Activated B cell treated with CpG ODN at 0.5 μM for 24 hours (primary cell): ENCODE results near the gene OVOL1. TPM values are rescaled to one million over a fixed set of nuclear protein-coding genes. Genes with fewer than 3 reads are reported as not detected.
A peak's percentile ranks its signal among the peaks of the same experiment; 100 is the strongest.
"Not testable (repeated sequence)": the region's sequence is repeated elsewhere in the genome, so short reads cannot be mapped to it uniquely, and the experiment has no call there.

ENCODE experiments used
- ATAC-seq: fragments of 200-7000 bp; cut with Tn5 transposase; one replicate; pipeline ENCODE4 v1.10.0; 2021; ENCODE audit warnings: low read depth, mild to moderate bottlenecking, moderate library complexity
- CTCF ChIA-PET: fragments of 350-600 bp; sonication (Branson Sonifier 250); formaldehyde crosslinking; loops from one replicate; lab custom pipeline; 2021; ENCODE audit warnings: antibody characterized with exemption; lab: Charles Lee
- POLR2A ChIA-PET: fragments of 350-600 bp; sonication (Branson Sonifier 250); formaldehyde crosslinking; loops from one replicate; lab custom pipeline; 2021; ENCODE audit warnings: antibody characterized with exemption; lab: Charles Lee
- DNase-seq: peaks from one replicate; pipeline ENCODE4 v3.0.0; 2022
- H3K27ac Mint-ChIP-seq: one replicate; pipeline ENCODE4 v1.8.0; 2020; ENCODE audit warnings: mixed read lengths
- H3K27me3 Mint-ChIP-seq: one replicate; pipeline ENCODE4 v1.8.0; 2021; ENCODE audit warnings: mixed read lengths
- H3K36me3 Mint-ChIP-seq: one replicate; pipeline ENCODE4 v1.8.0; 2021; ENCODE audit warnings: low read depth, mixed read lengths
- H3K4me1 Mint-ChIP-seq: one replicate; pipeline ENCODE4 v1.8.0; 2021; ENCODE audit warnings: mixed read lengths
- H3K4me3 Mint-ChIP-seq: one replicate; pipeline ENCODE4 v1.8.0; 2020; ENCODE audit warnings: mild to moderate bottlenecking, mixed read lengths
- H3K9me3 Mint-ChIP-seq: one replicate; pipeline ENCODE4 v1.8.0; 2020; ENCODE audit warnings: mixed read lengths
- intact Hi-C: fragments of 100-400 bp; cut with micrococcal nuclease; formaldehyde crosslinking; loops from one replicate; pipeline ENCODE4 v1.15.1; 2024
- total RNA-seq: library from RNA; stranded (reverse); gene quantifications from 2 replicates; pipeline ENCODE4 v1.2.3, GENCODE V29; 2022
- TF ChIP-seq, protein P1 (sequence below): fragments of 200-600 bp; IDR thresholded peaks from one replicate; pipeline ENCODE4 v1.8.0; 2022; ENCODE audit warnings: antibody characterized with exemption, mild to moderate bottlenecking

The OVOL1 gene
- total RNA-seq, 1 donor from 2014 or later, result 0.09 TPM

DNA sequence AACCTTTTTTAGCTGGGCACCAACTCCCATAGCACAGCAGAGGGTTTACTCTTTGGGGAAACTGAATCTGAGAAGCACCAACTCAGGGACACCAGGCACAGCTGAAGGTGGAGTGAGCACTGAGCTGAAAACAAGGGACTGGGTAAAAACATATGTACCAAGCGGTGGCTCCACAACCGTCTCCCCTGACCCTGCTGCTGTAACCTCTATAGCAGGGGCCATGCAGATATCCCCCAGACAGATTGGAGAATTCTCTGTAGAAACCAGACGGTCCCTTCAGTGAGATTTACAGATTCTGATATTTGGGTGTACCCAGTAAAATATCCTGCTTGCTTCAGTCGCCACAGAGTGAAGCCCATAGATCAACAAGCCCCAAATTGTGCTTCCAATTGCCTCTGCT, 42.6 kb downstream of the OVOL1 start:
- ChIA-PET POLR2A (no interaction called here), CTCF (interaction anchor here (0.7 kb wide), 1 partner anchor 120 kb away, joined by 3 read pairs; no protein-coding TSS in a partner anchor)
- intact Hi-C loops, result no loop called here
- Mint-ChIP-seq H3K9me3 (no peaks in the 10 kb centered on the region), H3K27ac (no peak overlapping the region), H3K4me1 (peaks cover 8% of the 10 kb centered on the region), H3K36me3 (no peaks in the 10 kb centered on the region), H3K4me3 (no peak overlapping the region), H3K27me3 (no peaks in the 10 kb centered on the region)
- TF ChIP-seq, protein P1, sequence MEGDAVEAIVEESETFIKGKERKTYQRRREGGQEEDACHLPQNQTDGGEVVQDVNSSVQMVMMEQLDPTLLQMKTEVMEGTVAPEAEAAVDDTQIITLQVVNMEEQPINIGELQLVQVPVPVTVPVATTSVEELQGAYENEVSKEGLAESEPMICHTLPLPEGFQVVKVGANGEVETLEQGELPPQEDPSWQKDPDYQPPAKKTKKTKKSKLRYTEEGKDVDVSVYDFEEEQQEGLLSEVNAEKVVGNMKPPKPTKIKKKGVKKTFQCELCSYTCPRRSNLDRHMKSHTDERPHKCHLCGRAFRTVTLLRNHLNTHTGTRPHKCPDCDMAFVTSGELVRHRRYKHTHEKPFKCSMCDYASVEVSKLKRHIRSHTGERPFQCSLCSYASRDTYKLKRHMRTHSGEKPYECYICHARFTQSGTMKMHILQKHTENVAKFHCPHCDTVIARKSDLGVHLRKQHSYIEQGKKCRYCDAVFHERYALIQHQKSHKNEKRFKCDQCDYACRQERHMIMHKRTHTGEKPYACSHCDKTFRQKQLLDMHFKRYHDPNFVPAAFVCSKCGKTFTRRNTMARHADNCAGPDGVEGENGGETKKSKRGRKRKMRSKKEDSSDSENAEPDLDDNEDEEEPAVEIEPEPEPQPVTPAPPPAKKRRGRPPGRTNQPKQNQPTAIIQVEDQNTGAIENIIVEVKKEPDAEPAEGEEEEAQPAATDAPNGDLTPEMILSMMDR, result no peak
- DNase-seq, result no peak
- ATAC-seq, result no peak

DNA sequence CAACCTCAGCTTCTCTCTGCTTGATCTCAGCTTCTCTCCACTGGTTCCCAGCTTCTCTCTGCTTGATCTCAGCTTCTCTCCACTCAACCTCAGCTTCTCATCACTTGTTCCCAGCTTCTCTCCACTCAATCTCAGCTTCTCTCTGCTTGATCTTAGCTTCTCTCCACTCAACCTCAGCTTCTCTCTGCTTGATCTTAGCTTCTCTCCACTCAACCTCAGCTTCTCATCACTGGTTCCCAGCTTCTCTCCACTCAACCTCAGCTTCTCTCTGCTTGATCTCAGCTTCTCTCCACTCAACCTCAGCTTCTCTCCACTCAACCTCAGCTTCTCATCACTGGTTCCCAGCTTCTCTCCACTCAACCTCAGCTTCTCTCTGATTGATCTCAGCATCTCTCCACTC, 45.4 kb downstream of the OVOL1 start:
- H3K4me3 Mint-ChIP-seq, intact Hi-C loops, H3K9me3 Mint-ChIP-seq, ATAC-seq, H3K4me1 Mint-ChIP-seq, DNase-seq, H3K27ac Mint-ChIP-seq, H3K27me3 Mint-ChIP-seq, H3K36me3 Mint-ChIP-seq: not testable (repeated sequence)
- ChIA-PET POLR2A (interaction anchor here (1.2 to 2.8 kb wide), 9 partner anchors 18 to 262 kb away, joined by 3 to 46 read pairs (median 5); partner anchors contain the start of genes AP5B1, CFL1, KAT5 and MUS81), CTCF (interaction anchor here (1.2 to 2.3 kb wide), 6 partner anchors 15 to 58 kb away, joined by 3 to 11 read pairs (median 6); partner anchors contain the start of genes AP5B1, CCDC85B, FIBP and MUS81)

DNA sequence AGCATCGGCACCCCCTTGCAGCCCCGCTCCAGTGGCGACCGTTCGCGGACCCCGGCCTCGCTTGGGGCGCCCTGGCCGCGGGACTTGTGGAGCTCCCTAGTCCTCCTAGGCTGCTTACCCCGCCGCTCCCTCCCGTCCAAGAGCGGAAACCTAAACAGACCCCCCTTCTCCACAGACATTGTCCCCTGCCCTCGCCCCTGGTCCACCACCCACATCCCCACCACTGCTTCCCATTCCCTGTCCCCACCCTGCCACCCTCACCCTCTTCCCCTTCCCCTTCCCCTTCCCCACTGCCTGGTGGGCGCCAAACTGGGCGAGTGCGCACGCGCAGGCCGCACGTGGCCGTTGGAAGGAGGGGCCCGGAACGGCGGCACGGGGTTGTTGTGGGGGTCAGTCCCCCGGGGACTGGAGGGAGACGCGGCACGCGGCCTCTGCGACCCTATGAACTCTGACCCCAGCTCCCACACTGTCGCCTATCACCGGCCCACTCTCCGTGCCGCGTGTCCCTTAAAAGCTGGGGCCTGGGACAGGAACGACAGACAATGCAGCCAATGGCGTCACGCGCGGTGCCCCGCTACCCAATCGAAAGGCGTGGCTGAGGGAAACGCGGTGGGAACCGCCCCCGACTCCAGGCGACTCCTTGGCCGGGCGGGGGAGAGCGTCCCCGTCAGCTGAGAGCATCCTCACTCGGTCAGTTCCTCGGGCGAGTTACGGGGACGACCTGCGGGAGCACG, 46.6 kb downstream of the OVOL1 start, which contains the start of gene SNX32:
SNX32 (plus strand) TSS at position 667 of the 734 bp plus-strand sequence. CDS start 103 bp downstream, outside the sequence.
- no peak within 1 kb of the TSS for H3K27ac Mint-ChIP-seq
- no peaks in the 10 kb centered on the region for H3K9me3 Mint-ChIP-seq
- ATAC-seq (peak; percentile 99), DNase-seq (peak; percentile 92)
- no peaks in the 10 kb centered on the region for H3K27me3 Mint-ChIP-seq
- H3K36me3 Mint-ChIP-seq, result no peaks in the 10 kb centered on the region
- no peak within 1 kb of the TSS for H3K4me3 Mint-ChIP-seq
- TF ChIP-seq, protein P1, result no peak
- ChIA-PET CTCF (interaction anchor here (0.7 to 2.3 kb wide), 8 partner anchors 10 to 189 kb away, joined by 3 to 11 read pairs (median 4); partner anchors contain the start of genes AP5B1, CCDC85B, FIBP and MUS81), POLR2A (interaction anchor here (0.6 to 2.8 kb wide), 18 partner anchors 9 to 966 kb away, joined by 3 to 46 read pairs (median 6); partner anchors contain the start of genes AP5B1, CCDC85B, CFL1 and FIBP)
- intact Hi-C loops, result loop anchor here (1.0 kb wide), 1 partner anchor 25 kb away; the partner anchor contains the start of gene CFL1
- peaks cover 8% of the 10 kb centered on the region for H3K4me1 Mint-ChIP-seq

DNA sequence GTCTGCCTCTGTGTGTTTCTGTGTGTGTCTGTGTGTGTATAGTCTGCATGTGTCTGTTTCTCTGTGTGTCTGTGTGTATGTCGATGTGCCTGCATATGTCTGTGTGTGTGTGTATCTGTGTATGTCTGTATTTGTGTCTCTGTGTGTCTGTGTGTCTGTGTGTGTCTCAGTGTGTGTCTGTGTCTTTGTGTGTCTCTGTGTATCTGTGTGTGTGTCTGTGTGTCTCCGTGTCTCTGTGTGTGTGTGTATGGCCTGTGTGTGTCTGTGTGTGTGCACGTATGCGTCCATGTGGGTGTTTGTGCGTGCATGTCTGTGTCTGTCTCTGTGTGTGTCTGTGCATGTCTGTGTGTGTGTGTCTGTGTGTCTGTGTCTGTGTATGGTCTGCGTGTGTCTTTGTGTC, 47.3 kb downstream of the OVOL1 start:
- no peak for ATAC-seq
- TF ChIP-seq, protein P1, result no peak
- intact Hi-C loops, result no loop called here
- H3K27me3 Mint-ChIP-seq, result no peaks in the 10 kb centered on the region
- no peak for DNase-seq
- no peaks in the 10 kb centered on the region for H3K36me3 Mint-ChIP-seq
- POLR2A ChIA-PET, result interaction anchor here (1.2 to 2.8 kb wide), 9 partner anchors 8 to 219 kb away, joined by 4 to 46 read pairs (median 8); partner anchors contain the start of genes CCDC85B, CFL1, KAT5 and MUS81
- H3K4me1 Mint-ChIP-seq, result peaks cover 8% of the 10 kb centered on the region
- CTCF ChIA-PET, result interaction anchor here (1.8 to 2.3 kb wide), 3 partner anchors 25 to 54 kb away, joined by 9 to 11 read pairs (median 10); partner anchors contain the start of genes AP5B1 and MUS81
- H3K27ac Mint-ChIP-seq, result no peak overlapping the region
- no peaks in the 10 kb centered on the region for H3K9me3 Mint-ChIP-seq
- no peak overlapping the region for H3K4me3 Mint-ChIP-seq

DNA sequence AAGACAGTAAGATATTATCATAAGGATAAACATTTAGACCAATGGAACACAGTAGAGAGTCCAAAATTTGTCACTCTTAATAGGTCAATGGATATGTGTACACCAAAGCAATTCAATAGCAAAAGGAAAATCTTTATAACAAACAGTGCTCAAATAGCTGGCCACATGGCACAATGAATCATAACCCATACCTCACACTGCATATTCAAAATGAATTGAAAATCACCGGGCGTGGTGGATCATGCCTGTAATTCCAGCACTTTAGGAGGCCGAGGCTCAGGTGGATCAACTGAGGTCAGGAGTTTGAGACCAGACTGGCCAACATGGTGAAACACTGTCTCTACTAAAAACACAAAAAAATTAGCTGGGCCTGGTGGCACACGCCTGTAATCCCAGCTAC, 55.3 kb downstream of the OVOL1 start:
- Mint-ChIP-seq H3K4me3 (no peak overlapping the region), H3K36me3 (no peaks in the 10 kb centered on the region), H3K4me1 (no peaks in the 10 kb centered on the region), H3K9me3 (no peaks in the 10 kb centered on the region), H3K27me3 (no peaks in the 10 kb centered on the region), H3K27ac (no peak overlapping the region)
- ATAC-seq (no peak), DNase-seq (no peak)
- ChIA-PET CTCF (no interaction called here), POLR2A (interaction anchor here (1.3 kb wide), 1 partner anchor 8 kb away, joined by 4 read pairs; the partner anchor contains the start of gene SNX32)
- TF ChIP-seq, protein P1, result no peak
- intact Hi-C loops, result no loop called here
